BLaER1 (cell line): ENCODE results near the gene SQSTM1.

Source experiments
- H3K27ac ChIP-seq: shearing (Covaris generic); formaldehyde crosslinking; 2 replicates; pipeline ENCODE4 v1.8.1; 2022
- H3K27me3 ChIP-seq: shearing (Covaris generic); formaldehyde crosslinking; 2 replicates; pipeline ENCODE4 v1.8.1; 2022
- H3K36me3 ChIP-seq: shearing (Covaris generic); formaldehyde crosslinking; 2 replicates; pipeline ENCODE4 v1.8.1; 2022
- H3K4me1 ChIP-seq: shearing (Covaris generic); formaldehyde crosslinking; 2 replicates; pipeline ENCODE4 v1.8.1; 2022
- H3K4me2 ChIP-seq: shearing (Covaris generic); formaldehyde crosslinking; 2 replicates; pipeline ENCODE4 v1.8.1; 2022
- H3K4me3 ChIP-seq: shearing (Covaris generic); formaldehyde crosslinking; 2 replicates; pipeline ENCODE4 v1.8.1; 2022
- H3K9ac ChIP-seq: shearing (Covaris generic); formaldehyde crosslinking; 2 replicates; pipeline ENCODE4 v1.8.1; 2022
- H3K9me3 ChIP-seq: shearing (Covaris generic); formaldehyde crosslinking; 2 replicates; pipeline ENCODE4 v1.8.1; 2022
- H4K20me1 ChIP-seq: shearing (Covaris generic); formaldehyde crosslinking; 2 replicates; pipeline ENCODE4 v1.8.1; 2022
- Cebpa-rat ChIP-seq: shearing (Covaris generic); IDR thresholded peaks from 2 replicates; pipeline ENCODE4 v1.8.1; 2022

The SQSTM1 gene

DNA sequence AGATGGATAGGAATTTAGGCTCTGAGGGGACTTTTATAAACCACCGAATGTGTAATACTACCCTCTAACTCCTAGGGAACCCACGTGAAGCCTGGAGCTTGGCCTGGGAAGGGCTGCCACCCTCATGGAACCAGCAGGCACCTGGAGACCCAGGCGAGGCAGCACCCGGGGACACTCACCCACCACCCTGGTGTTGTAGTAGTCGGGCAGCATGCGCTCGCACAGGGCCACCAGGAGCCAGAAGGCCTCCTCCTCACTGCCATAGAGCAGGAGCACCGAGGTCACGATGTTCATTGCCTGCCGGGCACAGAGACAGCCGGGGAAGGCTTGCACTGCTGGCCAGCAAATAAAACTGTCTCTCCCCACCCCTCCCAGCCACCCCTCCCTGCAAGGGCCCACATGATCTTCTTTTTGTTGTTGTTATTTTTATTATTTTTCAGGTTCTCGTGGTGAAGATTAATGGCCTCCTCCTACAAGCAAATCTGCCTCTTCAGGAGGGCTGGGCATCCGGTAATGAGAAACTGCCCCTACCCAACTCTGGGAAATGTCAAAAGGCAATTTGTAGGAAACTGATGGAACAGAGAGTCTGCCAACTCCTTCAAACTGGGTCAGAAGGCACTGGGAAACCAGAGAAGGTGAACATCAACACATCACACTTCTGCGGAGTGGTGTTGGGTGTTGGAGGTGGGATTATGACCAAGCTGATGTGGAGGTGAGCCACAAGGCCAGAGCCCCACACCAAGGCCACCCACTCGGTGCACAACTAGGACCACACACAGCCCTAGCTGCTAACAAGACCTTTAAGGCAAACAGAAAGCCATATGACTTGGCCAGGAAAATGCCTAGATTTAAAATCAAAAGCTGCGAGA is 55.3 kb downstream of the SQSTM1 start:
- Histone ChIP-seq H3K4me3 (no peak overlapping the region), H3K36me3 (peaks cover 98% of the 10 kb centered on the region), H3K4me1 (no peaks in the 10 kb centered on the region), H3K27ac (no peak overlapping the region), H3K9me3 (no peaks in the 10 kb centered on the region), H4K20me1 (peaks cover 23% of the 10 kb centered on the region), H3K9ac (no peak overlapping the region), H3K4me2 (no peak overlapping the region), H3K27me3 (no peaks in the 10 kb centered on the region)
- no peak for TF ChIP-seq Cebpa-rat

DNA sequence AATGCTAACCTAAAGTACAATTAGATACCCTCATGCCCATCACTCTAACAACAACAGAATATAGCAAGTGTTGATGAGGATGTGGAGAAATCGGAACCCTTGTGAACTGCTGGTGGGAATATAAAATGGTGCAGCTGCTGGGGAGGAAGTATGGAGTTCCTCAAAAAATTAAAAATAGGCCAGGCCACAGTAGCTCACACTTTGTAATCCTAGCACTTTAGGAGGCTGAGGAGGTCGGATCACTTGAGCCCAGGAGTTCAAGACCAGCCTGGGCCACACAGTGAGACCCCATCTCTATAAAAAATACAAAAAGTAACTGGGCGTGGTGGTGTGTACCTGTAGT is 55.9 kb downstream of the SQSTM1 start:
- no peak for TF ChIP-seq Cebpa-rat
- peaks cover 97% of the 10 kb centered on the region for H3K36me3 ChIP-seq
- no peaks in the 10 kb centered on the region for H3K4me1 ChIP-seq
- H4K20me1 ChIP-seq, result peaks cover 27% of the 10 kb centered on the region; the same call in 1 of the 2 replicates
- no peaks in the 10 kb centered on the region for H3K27me3 ChIP-seq
- no peak overlapping the region for H3K4me2 ChIP-seq
- no peak overlapping the region for H3K4me3 ChIP-seq
- H3K9me3 ChIP-seq, result no peaks in the 10 kb centered on the region
- no peak overlapping the region for H3K9ac ChIP-seq
- H3K27ac ChIP-seq, result no peak overlapping the region

DNA sequence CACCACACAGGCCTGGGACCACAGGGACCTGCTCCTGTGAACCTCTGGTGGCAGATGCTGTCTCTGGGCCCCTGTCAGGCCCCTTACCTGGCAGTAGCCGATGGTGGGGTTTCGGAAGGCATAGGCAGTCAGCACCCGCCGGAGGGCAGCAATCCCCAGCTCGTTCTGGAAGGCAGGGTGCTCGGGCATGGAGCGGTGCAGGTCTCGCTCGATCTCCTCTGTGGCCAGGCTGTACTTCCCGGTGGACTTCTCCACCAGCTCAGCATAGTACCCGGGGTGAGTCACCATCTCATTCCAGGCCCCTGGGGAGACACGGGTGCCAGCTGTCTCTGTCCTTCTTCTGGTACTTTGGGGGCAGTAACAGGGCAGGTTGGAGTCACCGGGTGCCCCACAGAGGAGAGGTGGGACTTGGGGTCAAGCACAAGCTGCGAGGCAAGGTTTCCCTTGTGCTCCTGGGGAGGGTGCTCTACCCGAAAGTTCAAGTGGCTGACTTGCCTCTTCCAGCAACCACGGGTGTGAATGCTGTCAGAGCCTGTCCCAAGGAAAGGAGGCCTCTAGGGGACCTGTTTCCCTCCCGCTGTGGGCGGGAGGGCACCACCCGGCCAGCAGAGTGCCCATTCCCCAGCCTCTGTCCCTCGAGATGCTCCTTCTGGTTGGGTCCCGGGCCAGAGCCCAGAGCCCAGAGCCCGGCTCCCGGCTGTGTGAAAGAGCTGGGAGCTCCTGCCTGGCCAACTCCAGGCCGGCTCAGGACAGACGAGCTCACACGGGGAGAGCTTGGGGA is 57.7 kb downstream of the SQSTM1 start:
- Histone ChIP-seq H3K4me3 (no peak overlapping the region), H4K20me1 (peaks cover 27% of the 10 kb centered on the region; the same call in 1 of the 2 replicates), H3K9ac (no peak overlapping the region), H3K9me3 (peaks cover 14% of the 10 kb centered on the region), H3K27ac (no peak overlapping the region), H3K27me3 (no peaks in the 10 kb centered on the region), H3K36me3 (peaks cover 98% of the 10 kb centered on the region), H3K4me2 (no peak overlapping the region), H3K4me1 (no peaks in the 10 kb centered on the region)
- TF ChIP-seq Cebpa-rat, result no peak

DNA sequence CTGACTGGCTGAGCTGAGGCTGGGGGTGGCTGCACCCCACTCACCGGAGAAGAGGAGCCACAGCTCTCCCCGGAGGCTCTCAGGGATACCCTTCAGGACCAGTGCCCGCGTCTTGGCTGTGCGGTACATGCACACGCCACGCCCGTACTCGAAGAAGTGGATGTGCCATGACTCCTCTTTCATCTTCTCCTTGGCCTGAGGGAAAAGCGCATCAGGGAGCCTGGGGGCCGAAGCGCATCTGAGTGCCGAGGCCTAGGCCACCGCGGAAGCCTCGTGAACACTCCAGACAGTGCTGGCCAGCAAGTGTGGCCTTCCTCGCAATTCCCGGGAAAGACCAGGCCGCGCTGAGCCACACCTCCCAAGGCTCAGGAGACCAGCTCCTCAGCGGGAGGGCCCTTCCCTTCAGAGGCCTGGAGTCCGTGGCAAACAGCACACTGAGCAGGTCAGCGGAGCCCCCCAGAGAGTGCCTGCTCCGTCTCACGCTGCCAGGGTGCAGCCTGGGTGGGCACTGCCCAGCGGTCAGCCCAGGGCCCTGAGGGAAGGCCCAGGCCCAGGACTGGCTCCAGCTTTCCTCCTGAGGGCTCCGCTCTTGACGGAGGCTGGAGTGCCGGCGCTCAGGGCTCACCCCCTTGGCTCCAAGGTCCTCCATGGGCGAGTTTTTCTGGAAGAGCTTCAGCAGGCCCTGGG is 58.4 kb downstream of the SQSTM1 start:
- TF ChIP-seq Cebpa-rat, result no peak
- H3K9ac ChIP-seq, result no peak overlapping the region
- H3K4me2 ChIP-seq, result no peak overlapping the region
- H3K27me3 ChIP-seq, result no peaks in the 10 kb centered on the region
- H3K4me3 ChIP-seq, result no peak overlapping the region
- H3K4me1 ChIP-seq, result no peaks in the 10 kb centered on the region
- peaks cover 98% of the 10 kb centered on the region for H3K36me3 ChIP-seq
- H4K20me1 ChIP-seq, result peaks cover 27% of the 10 kb centered on the region; the same call in 1 of the 2 replicates
- H3K9me3 ChIP-seq, result peaks cover 22% of the 10 kb centered on the region
- no peak overlapping the region for H3K27ac ChIP-seq

DNA sequence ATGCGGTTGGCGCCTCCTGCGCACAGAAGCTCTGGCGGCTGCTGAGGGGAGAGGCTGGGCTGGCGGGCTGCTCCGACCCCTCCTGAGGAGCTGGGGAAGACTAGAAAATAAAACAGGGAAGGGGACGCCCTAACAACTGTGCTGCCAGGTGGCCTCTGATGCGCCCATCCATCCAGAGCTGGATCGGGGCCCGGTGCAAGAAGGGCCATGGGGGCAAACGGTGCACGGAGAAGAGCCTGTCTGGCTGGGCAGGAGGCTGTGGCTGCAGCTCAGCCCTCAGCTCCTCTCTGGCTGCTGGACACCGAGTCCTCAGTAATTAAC is 58.9 kb downstream of the SQSTM1 start:
- Histone ChIP-seq H3K4me1 (no peaks in the 10 kb centered on the region), H4K20me1 (peaks cover 27% of the 10 kb centered on the region; the same call in 1 of the 2 replicates), H3K4me3 (no peak overlapping the region), H3K9ac (no peak overlapping the region), H3K9me3 (peaks cover 27% of the 10 kb centered on the region), H3K27me3 (no peaks in the 10 kb centered on the region), H3K36me3 (peaks cover 98% of the 10 kb centered on the region), H3K4me2 (no peak overlapping the region), H3K27ac (no peak overlapping the region)
- TF ChIP-seq Cebpa-rat, result no peak

DNA sequence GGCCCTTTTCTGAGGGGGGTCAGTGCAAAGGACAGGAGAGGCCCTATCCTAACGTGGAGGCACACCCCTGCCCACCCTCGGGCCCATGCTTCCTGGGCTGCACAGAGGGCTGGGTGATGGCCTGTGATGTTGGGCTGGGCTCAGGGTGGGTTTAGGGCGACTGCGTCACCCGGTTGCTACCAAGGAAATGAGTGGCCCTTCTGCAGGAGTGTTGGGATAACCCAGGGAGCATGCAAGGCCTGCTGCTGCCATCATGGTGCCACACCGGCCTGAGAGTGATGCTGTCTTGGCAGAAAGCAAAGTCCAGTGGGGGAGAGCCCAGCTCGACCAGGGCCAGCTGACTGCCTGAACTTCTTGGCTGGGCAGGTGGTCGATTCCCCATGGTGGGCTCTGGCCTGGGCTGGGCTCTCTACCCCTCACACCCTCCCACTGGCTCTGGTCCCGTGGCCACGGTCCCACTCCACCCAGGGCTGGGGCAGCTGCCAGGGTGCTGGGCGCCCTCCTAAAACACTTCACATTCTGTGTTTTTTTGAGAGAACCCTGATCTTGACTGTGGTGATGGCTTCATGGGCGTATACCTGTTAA is 59.5 kb downstream of the SQSTM1 start:
- no peaks in the 10 kb centered on the region for H3K27me3 ChIP-seq
- no peak overlapping the region for H3K9ac ChIP-seq
- H4K20me1 ChIP-seq, result peaks cover 27% of the 10 kb centered on the region; the same call in 1 of the 2 replicates
- peaks cover 32% of the 10 kb centered on the region for H3K9me3 ChIP-seq
- no peak overlapping the region for H3K27ac ChIP-seq
- no peak overlapping the region for H3K4me3 ChIP-seq
- H3K4me2 ChIP-seq, result no peak overlapping the region
- H3K4me1 ChIP-seq, result no peaks in the 10 kb centered on the region
- TF ChIP-seq Cebpa-rat, result no peak
- peaks cover 98% of the 10 kb centered on the region for H3K36me3 ChIP-seq

DNA sequence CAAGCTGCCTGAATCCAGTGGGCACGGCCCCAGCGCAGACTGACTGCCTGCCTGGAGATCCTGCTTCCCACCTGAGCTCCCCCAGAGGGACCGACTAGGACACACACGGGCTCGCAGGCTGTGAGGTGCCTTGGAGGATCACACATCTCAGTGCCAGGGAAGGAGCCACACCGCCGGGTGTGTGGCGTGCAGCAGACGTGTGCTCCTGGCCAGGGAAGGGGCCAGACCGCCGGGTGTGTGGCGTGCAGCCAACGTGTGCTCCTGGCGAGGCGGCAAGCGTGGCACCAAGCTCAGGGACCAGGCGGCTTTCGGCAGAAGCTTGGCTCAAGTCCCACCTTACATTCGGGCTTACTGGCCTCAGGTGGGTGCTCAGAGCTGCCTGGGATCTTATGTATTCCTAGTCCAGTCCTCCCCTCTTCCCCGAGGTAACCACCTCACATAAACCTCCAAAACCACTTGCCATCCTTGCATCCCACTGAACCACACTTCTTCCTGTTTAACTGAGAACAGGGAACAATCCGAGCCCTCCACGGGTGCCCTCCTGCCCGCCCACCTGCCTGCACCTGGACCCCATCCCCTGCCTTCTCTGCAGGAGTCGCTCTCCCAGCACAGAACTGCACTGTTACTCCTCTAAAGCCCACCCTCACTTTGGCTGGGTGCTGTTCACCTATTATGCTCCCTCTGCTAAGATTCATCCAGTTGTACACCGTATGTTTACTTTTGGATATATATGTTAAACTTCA is 60.3 kb downstream of the SQSTM1 start:
- Histone ChIP-seq H3K4me3 (no peak overlapping the region), H3K27ac (no peak overlapping the region), H4K20me1 (peaks cover 27% of the 10 kb centered on the region; the same call in 1 of the 2 replicates), H3K4me1 (no peaks in the 10 kb centered on the region), H3K9ac (no peak overlapping the region), H3K27me3 (no peaks in the 10 kb centered on the region), H3K36me3 (peaks cover 98% of the 10 kb centered on the region), H3K9me3 (peaks cover 41% of the 10 kb centered on the region), H3K4me2 (no peak overlapping the region)
- no peak for TF ChIP-seq Cebpa-rat

DNA sequence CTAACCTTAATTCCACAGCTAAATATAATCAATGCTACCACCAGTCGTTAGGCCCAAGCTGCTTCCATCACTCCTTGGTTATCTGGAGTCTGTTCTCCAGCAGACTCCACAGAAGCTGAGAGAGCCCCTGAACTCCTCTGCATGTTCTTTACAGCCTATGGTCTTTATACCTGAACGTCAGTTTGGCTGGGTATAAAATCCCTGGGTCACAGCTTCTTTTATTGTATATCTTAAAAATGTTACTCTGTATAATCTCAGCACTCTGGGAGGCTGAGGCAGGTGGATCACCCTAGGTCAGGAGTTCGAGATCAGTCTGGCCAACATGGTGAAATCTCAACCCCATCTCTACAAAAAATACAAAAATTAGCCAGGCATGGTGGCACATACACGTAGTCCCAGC is 61.6 kb downstream of the SQSTM1 start:
- Histone ChIP-seq H3K27ac (no peak overlapping the region), H3K9me3 (peaks cover 53% of the 10 kb centered on the region), H3K36me3 (peaks cover 98% of the 10 kb centered on the region), H3K4me3 (no peak overlapping the region), H3K4me2 (no peak overlapping the region), H3K9ac (no peak overlapping the region), H4K20me1 (peaks cover 27% of the 10 kb centered on the region; the same call in 1 of the 2 replicates), H3K4me1 (no peaks in the 10 kb centered on the region), H3K27me3 (no peaks in the 10 kb centered on the region)
- TF ChIP-seq Cebpa-rat, result no peak

DNA sequence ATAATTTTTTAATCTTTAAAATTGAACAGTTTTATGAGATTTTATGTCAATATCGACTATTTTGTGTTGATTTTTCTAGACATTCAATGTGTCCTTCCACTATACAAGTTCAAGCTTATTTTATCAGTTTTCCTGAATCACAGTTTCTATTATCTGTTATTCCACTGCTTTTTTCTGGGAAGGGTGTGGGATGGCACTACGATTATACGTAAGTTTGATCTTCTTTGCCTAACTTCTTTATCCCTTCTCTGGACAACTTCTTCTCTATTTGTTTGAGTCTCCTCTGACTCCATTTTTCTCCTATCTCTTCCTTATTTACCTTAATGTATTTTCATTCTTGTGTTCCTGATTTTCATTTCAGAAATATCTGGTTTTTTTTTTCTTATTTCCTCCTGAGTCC is 62.5 kb downstream of the SQSTM1 start:
- H3K4me3 ChIP-seq, result no peak overlapping the region
- no peaks in the 10 kb centered on the region for H3K27me3 ChIP-seq
- H3K4me2 ChIP-seq, result no peak overlapping the region
- peaks cover 98% of the 10 kb centered on the region for H3K36me3 ChIP-seq
- peaks cover 53% of the 10 kb centered on the region for H3K9me3 ChIP-seq
- H3K4me1 ChIP-seq, result no peaks in the 10 kb centered on the region
- H3K9ac ChIP-seq, result no peak overlapping the region
- peaks cover 25% of the 10 kb centered on the region; the same call in 1 of the 2 replicates for H4K20me1 ChIP-seq
- TF ChIP-seq Cebpa-rat, result no peak
- H3K27ac ChIP-seq, result no peak overlapping the region
